ENCODE measurements around the gene CLK4.

The CLK4 gene

DNA sequence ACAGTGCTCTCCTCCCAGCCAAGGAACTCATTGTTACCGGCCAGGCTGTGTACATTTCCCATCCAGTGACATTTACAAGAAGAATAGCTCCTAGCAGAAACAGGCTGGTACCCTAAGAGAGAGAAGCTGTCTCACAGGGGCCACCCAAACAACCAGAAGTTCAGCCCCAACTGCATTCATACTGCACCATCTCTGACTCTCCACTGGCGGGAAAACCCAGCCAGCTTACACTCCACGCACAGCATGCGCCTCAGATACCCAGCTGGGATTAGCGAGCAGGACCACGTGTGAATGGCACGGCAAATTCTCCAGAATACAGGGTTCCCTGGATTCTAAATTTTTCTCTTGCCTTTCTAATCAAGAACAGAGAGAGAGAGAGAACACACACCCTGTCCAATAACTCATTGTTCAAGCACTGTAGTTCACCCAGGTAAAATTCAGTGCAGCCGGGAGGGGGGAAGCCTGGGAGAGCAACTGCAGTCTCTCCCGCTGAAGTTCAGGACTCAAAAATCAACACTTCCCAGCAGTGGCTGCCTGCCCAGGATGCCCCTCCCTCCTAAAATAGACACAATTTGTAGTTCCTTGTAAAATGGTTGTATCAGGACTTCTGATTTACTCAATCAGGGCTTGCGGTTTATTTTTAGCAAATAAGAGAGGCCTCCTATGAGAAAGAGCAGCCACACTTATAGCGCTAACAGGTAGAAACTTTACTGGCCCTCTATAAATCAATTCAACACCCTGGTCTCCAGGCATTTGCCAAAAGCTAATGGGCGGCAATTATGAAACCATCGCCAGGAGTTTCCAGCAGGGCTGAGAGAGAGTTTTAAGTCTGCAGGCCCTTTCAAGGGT is 38.9 kb downstream of the CLK4 start:
- no peak for DNase-seq (ENCODE audit: low read depth in 2 of 2)

DNA sequence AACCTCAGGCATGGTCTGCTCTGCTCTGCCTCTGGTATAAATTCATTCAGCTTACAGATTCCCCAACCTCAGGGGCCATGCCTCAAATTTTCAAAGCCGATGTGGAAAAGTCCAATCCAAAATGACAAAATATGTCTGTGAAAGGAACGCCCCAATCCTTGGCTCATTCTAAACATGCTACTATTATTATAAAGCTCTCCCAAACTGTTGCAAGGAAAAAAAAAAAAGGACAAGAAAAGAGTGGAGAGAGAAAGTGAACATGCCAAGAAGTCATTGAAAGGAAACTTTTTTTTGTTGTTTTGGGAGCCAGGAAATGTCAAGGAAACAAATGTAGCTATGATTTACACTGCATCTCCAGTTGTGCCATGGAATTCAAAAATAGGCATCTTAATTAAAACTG is 40.5 kb downstream of the CLK4 start:
- no peak for DNase-seq (ENCODE audit: low read depth in 2 of 2)

DNA sequence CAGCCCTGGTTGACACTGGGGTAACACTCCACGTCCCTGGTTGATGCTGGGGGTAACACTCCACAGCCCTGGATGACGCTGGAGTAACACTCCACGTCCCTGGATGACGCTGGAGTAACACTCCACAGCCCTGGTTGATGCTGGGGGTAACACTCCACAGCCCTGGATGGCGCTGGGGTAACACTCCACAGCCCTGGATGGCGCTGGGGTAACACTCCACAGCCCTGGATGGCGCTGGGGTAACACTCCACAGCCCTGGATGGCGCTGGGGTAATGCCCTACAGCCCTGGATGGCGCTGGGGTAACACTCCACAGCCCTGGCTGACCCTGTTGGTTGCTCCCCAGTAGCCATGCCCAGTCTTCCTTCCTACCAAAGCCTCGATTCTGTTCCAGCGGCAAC is 41.4 kb downstream of the CLK4 start:
- DNase-seq (ENCODE audit: low read depth in 2 of 2): peak in 1 of 2 donors; percentile 19

DNA sequence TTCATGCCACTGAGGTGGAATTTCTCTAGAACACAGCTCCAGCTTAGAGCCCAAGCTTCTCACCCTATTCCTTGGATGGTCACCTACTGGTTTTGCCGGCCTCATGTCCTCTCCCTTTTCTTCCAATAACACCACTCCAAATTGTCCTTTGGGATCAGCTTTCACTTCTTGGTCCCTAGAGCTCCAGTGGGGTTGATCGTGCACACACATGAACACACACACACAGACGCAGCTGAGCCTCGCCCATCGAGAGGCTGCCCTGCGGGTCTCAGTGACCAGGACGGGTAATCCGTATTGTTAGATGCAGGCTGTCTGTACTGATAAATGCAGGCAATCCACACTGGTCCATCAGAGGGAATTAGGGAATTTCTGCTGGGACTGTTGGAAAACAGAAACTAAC is 43.6 kb downstream of the CLK4 start:
- no peak for DNase-seq (ENCODE audit: low read depth in 2 of 2)

DNA sequence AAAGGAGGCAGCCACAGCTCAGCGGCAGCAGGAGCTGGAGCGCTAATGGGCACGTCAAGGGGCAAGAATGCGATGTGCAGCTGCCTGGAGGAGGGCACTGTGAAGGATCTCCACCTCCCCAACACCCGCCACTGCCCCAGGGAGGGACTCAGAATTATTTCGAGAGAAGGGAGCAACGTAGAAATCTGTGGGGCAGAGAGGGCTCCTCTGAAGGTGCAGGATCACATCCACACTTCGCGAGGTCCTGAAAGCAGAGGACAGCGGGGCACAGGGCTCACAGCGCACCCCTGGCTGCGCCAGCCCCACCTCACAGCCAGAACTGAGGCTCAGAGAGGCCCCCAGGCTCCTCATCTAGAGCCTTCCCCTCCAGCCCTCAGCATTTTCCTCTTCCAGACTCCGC is 44.6 kb downstream of the CLK4 start:
- DNase-seq (ENCODE audit: low read depth in 2 of 2): no peak

DNA sequence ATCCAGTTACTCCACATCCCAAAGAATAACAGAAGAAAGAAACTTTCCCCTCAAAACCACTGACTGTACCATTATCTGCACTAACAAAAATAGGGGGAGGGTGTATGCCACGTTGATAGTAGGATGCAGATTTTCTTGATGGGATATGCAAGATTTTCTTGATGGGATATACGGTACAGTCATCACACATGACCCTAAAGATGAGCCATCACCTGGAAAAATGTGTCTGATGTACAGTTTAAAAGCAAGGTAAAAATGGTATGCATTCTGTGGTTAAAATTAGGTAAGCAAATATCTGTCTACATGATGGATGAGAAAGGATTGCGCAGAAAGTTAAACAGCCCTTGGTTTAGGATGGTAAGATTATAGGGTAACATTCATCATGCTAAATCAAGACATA is 45.2 kb downstream of the CLK4 start:
- DNase-seq (ENCODE audit: low read depth in 2 of 2): no peak

DNA sequence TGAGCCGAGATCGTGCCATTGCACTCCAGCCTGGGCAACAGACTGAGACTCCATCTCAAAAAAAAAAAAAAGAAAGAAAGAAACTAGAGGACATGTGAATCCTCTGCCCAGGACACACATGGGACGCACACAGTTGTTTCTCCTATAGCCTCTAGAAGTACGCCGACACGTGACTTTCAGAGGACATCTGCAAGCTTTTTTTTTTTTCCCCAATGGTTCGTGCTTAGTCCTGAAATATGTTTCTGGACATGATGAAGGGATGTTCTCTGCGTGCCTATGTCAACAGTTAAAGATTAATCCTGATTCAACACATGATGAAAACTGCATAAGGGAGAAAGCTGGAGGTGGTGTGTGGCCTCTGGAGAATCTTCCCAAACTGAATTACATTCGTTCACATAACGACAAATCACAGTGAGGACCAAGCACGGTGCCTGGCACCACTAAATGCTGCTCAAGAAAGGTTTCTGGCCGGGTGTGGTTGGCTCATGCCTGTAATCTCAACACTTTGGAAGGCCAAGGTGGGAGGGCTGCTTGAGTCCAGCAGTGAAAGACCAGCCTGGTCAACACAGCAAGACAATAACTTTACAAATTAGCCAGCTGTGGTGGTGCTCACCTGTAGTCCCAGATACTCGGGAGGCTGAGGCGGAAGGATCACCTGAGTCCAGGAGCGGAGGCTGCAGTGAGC is 46.4 kb downstream of the CLK4 start:
- no peak for DNase-seq (ENCODE audit: low read depth in 2 of 2)

DNA sequence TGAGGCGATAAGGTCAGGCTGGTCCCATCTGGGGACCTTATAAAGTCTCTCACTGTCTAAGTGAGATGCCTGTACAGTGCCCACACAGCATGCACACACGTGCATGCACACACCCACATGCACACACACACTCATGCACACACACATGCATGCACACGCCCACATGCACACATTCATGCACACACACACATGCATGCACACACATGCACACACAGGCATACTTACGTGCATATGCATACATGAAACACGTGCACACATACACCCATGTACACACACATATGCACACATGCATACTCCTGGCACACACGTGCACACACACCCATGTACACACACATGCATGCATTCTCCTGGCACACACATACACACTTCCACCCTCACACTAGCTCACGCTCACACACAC is 48.9 kb downstream of the CLK4 start:
- no peak for DNase-seq (ENCODE audit: low read depth in 2 of 2)

DNA sequence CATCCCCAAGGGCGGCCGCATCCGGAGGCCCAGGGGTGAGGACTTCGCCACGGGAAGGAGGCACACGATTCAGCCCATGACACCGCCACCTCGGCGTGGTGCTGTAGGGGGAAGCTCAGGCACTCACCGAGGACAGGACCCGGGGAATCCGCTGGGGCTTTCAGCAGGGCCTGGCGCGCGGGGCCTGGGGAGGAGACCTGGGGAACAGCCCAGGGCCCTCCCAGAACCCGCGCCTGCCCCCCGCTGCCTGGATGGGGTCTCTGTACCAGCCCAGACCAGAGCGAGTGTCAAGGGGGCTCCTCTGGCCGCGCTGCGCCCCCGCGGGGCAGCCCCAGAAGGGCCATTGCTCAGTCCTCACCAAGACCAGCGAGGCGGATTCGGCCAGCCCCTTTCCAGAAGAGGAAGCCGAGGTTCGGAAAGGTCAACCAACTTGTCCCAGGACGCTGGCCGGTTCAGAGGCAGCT is 49.4 kb downstream of the CLK4 start:
- DNase-seq (ENCODE audit: low read depth in 2 of 2): no peak

DNA sequence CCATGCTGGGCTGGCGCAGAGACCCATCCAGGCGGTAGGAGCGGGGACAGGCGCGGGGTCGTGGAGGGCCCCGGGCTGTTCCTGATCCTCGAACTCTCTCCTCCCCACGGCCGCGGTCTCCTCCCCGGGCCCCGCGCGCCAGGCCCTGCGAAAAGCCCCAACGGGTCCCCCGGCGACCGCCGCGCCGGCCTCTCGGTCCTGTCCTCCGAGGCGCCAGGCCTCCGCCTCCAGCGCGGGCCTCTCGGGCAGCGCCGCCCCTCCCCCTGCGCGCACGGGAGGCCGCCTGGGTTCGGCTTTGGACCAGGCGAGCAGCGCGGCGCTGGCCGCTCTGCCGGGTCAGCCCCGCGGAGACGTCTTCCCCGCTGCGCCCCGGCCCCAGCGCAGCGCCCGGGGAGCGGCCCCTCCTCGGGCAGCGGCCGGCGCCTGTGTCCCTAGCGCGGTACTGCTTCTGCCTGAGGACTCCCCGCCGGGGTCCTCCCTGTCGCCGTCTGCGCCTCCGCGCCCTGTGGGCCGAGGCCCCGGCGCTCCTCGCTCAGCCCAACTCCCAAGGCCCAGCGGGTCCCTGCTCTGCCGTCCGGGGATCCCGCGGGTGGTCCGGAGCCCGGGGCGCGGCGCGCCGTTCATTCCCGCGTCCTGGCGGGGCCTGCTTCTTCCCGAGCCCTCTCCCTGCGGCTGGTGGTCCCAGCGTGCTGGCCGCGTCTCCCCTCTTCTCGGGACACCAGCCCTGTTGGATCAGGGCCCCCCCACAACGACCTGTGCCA is 50.1 kb downstream of the CLK4 start:
- DNase-seq (ENCODE audit: low read depth in 2 of 2): no peak

DNA sequence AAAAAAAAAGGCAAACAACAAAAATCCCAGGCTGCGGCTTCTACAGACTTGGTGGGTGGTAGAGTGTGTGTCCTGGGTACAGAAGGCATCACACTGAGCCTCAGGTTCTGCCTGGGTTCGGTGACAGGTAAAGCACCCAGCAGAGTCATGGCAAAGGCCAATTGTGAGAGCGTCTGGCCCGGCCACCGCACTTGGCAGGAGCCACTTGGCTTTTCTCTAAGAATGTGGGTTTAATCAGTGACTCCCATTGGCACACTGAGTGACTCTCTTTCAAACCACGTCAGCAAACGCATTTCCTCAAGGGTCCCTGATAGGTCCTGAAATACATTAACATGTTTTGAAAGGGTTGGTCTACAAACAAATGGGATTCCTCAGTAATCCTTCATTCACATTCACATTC is 53.6 kb downstream of the CLK4 start:
- no peak for DNase-seq (ENCODE audit: low read depth in 2 of 2)

DNA sequence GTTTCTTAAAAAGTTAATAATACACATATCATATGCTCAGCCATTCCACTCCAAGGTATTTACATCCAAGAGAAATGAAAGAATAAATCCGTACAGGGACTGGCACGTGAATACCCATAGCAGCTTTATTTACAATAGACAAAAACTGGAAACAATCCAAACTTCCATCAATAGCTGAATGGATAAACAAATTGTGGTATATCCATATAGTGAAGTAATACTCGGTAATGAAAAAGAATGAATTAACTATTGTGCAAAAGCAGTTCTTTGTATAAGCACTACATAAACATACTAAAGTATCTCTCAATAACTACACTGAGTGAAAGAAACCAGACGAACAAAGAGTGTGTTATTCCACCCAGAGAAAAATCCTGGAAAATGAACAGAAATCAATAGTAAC is 54.2 kb downstream of the CLK4 start:
- no peak for DNase-seq (ENCODE audit: low read depth in 2 of 2)

DNA sequence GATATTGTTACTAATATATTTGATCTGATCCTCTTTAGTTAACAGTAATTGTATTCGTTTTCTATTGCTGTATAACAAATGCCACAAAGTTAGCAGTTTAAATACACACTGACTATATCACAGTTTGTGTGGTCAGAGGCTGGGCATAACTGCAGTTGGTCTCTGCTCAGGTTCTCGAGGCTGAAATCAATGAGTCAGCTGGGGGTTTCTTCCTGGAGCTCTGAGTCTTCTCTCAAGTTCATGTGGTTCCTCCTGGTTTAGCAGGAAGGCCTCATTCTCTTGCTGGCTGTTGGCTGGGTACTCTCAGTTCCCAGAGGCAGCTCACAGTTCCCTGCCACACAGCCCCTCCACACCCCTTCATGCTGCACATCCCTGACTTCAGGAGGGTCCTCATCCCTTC is 57.4 kb downstream of the CLK4 start:
- no peak for DNase-seq (ENCODE audit: low read depth in 2 of 2)

DNA sequence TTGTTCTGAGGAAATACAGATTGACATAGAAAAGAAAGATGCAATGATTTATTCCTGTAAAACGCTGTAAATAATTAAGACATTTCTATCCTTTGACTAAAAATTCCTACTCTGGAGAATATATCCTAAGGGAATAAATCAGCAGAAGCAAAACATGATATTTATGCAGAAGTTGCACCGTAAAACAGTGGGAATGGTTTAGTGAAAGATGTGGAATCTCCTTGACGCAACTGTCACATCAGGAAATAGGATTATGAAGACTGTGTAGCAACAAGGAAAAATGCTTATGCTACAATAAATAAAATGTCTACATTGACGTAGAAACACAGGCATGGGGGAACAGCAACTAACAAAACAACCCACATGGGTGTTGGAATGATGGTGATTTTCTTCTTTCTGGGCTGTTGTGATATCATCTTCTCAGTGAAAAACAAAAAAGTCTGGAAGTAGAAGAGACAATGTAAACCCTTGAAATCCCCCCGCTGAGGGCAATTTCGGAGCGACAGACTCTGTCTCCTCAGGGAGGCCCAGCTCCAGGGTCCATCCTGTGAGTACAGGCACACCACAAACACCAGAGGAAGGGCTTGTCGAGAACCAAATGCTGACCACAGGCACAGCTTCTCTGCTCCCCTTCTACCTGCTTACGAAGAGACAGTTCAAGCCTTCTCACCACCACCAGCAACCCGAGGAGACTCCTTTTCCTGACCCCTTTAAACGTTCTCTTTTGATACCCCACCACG is 61.9 kb downstream of the CLK4 start:
- DNase-seq (ENCODE audit: low read depth in 2 of 2): no peak

DNA sequence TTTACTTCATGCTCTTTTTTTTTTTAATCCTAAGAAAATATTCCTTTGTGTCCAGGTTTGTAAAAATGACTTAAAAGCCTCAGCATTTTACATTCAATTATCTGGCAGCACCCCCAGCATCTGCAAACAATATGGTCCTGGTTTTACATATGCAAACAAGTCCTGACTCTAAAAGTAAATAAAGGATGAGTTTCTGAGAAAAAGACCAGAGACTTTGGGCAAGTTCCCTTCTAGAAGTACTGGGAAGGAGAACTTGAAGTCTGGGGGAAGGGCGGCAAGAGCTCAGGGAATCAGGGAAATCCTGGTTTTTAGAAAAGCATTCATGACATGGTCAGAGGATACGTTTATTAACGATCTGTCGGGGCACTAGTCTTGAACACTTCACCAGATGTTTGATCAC is 62.5 kb downstream of the CLK4 start:
- no peak for DNase-seq (ENCODE audit: low read depth in 2 of 2)

DNA sequence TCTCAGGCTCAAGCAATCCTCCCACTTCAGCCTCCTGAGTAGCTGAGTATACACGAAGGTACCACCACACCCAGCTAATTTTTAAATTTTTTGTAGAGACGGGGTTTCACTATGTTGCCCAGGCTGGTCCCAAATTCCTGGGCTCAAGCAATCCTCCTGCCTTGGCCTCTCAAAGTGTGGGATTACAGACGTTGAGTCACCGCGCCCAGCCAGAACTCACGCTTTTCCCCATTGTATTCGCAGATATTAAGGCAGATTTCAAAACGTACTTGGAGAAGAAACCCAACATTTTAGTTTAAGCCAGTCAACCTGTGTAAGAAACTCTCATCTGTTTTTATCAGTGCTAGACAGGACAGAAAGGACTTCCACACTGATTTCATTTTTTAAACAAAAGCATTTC is 63.2 kb downstream of the CLK4 start:
- no peak for DNase-seq (ENCODE audit: low read depth in 2 of 2)

DNA sequence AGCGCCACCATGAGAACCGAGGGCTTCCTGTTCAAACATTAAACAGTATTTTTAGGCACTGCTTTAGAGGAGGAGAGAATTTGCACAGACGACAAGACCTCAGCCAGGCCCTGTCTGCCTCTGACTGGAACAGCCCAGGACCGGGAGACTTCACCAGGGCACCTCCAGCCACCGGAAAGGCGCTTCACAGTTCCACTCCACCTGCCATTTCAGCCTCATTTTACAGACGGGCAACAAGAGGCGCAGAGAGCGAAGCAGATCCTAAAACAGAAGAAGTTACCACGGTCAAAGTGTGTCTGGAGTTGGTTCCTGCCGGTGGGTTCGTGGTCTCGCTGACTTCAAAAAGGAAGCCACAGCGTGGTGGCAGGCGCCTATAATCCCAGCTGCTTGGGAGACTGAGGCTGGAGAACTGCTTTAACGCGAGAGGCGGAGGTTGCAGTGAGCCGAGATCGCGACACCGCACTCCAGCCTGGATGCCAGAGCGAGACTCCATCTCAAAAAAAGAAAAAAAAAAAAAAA is 65.0 kb downstream of the CLK4 start:
- no peak for DNase-seq (ENCODE audit: low read depth in 2 of 2)

DNA sequence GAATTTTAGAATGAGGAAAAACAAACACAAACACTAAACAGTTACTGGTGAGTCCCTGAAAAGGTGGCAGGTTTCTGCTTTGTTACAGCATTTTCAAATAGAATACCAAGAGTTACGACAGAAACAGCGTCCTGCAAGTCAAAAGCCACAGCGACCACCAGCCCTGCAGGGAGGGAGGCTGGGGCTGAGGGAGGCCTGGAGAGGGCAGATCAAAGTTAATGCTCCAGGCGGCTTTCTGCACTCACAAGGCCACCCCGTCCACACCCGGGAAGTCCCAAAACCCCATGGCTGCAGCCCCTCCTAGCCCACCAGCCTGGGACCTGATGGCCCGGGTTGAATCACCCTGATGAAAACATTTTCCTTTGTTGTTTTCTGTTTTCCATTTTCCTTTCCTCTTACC is 65.9 kb downstream of the CLK4 start:
- DNase-seq (ENCODE audit: low read depth in 2 of 2): no peak

DNA sequence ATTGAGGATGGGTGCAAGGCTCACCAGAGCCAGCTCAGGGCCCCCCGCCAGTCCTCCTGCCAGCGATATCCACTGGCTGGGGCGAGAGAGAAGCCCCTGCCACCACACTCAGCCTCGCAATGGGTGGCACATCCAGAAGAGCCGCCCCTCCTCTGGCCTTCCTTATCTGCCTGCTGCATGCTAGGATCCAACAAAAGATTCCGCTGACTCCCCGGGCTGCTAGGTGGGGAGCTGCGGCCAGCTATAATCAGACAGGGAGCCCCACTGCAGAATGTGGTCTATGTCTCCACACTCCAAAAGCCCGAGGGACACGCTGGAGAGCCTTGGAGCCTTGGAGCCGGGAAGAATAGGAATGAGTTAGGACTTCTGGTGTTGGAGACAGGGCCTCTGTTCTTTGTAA is 69.4 kb downstream of the CLK4 start:
- no peak for DNase-seq (ENCODE audit: low read depth in 2 of 2)

DNA sequence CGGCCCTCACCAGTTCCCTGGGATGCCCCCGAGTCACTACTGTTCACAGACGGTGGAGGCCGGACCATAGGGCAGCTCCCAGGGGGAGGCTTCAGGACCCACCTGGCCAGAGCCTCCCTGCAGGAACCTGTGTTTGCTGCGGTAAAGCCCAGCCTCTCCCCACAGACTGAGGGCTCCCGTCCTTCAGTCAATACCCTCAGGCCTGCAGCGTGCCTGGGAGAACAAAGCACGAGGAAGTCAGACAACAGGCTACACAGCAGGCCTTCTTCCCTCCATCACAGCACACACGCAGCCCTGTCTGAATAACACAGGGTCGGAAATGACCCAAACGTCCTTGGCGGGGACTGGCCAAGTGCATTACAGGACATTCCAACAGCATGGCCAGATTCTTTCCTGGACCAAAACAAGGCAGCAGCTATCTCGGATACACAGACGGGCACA is 71.1 kb downstream of the CLK4 start:
- no peak for DNase-seq (ENCODE audit: low read depth in 2 of 2)

DNA sequence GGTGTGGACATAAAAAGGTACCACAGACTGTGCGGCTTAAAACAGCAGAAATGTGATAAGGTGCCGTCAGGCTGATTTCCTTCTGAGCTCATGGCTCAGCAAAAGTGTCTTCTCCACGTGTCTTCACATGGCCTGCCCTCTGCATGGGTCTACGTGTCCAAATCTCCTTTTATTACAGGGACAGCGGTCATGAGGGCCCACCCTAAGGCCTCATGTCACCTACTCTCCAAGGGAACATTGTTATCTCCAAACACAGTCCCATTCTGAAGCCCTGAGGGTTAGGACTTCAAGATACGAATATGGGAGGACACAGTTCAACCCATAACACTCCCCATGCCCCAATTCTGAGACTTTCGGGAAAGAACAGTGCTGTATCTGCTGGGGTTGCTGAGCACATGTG is 71.8 kb downstream of the CLK4 start:
- DNase-seq (ENCODE audit: low read depth in 2 of 2): no peak

DNA sequence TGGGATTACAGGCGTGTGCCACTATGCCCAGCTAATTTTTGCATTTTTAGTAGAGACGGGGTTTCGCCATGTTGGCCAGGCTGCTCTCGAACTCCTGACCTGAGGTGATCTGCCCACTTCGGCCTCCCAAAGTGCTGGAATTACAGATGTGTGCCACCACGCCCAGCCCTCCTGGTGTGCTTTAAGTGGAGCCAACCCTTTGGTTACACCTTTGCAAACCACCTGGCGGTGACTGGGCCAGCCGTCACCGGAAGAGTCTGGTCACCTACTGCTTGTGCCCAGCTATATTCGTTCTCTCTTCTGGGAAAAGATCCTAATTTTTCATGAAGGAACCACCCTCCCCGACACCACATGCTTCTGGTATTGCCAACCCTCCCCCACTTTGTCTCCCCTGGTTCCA is 72.5 kb downstream of the CLK4 start:
- DNase-seq (ENCODE audit: low read depth in 2 of 2): no peak
